IPS-20b (cell line): ENCODE results near the gene HTT.

Experiments used
- H3K27ac ChIP-seq: one replicate; pipeline ENCODE4 v1.5.1; 2013; ENCODE audit warnings: low read length
- H3K27me3 ChIP-seq: 2 replicates; pipeline ENCODE4 v1.6.1; 2013; ENCODE audit warnings: mild to moderate bottlenecking, low read length, inconsistent platforms; ENCODE audit not compliant: insufficient read depth
- H3K36me3 ChIP-seq: 2 replicates; pipeline ENCODE4 v1.6.1; 2013; ENCODE audit warnings: low read depth, mild to moderate bottlenecking, inconsistent platforms, low read length, moderate library complexity; ENCODE audit not compliant: insufficient read depth
- H3K4me1 ChIP-seq: 2 replicates; pipeline ENCODE4 v1.6.1; 2013; ENCODE audit warnings: mild to moderate bottlenecking, control low read depth, inconsistent platforms, low read length, moderate library complexity; ENCODE audit not compliant: insufficient read depth
- H3K4me3 ChIP-seq: 2 replicates; pipeline ENCODE4 v1.5.1; 2013; ENCODE audit warnings: mild to moderate bottlenecking, low read length, inconsistent platforms
- H3K9ac ChIP-seq: 2 replicates; pipeline ENCODE4 v1.6.1; 2013; ENCODE audit warnings: low read depth, mild to moderate bottlenecking, inconsistent platforms, low read length, moderate library complexity
- H3K9me3 ChIP-seq: 2 replicates; pipeline ENCODE4 v1.6.1; 2013; ENCODE audit warnings: mild to moderate bottlenecking, low read depth, low read length, inconsistent platforms; ENCODE audit not compliant: insufficient read depth

Gene HTT

GRCh38 chr4:3037957-3038461 is 36.5 kb upstream of the HTT start:
- 0 out of 2 replicates have a peak, but pooled peaks cover 4% of the 10 kb centered on the region for H3K27me3 ChIP-seq
- no peaks in the 10 kb centered on the region for H3K9me3 ChIP-seq
- H3K36me3 ChIP-seq = no peaks in the 10 kb centered on the region
- H3K4me3 ChIP-seq = no peak overlapping the region
- no peaks in the 10 kb centered on the region for H3K4me1 ChIP-seq
- no peak overlapping the region for H3K9ac ChIP-seq
- no peak overlapping the region for H3K27ac ChIP-seq

GRCh38 chr4:3039706-3040366 is 34.6 kb upstream of the HTT start:
- Histone ChIP-seq H3K4me3 (no peak overlapping the region), H3K27me3 (0 out of 2 replicates have a peak, but pooled peaks cover 4% of the 10 kb centered on the region), H3K9me3 (no peaks in the 10 kb centered on the region), H3K27ac (no peak overlapping the region), H3K4me1 (no peaks in the 10 kb centered on the region), H3K9ac (no peak overlapping the region), H3K36me3 (no peaks in the 10 kb centered on the region)

- Histone ChIP-seq H3K9ac (no peak overlapping the region), H3K36me3 (no peaks in the 10 kb centered on the region), H3K9me3 (no peaks in the 10 kb centered on the region), H3K4me3 (no peak overlapping the region), H3K27me3 (0 out of 2 replicates have a peak, but pooled peaks cover 4% of the 10 kb centered on the region), H3K27ac (no peak overlapping the region), H3K4me1 (no peaks in the 10 kb centered on the region)
These were observed 33.9 kb upstream of the HTT start for GRCh38 chr4:3040452-3041191.

DNA sequence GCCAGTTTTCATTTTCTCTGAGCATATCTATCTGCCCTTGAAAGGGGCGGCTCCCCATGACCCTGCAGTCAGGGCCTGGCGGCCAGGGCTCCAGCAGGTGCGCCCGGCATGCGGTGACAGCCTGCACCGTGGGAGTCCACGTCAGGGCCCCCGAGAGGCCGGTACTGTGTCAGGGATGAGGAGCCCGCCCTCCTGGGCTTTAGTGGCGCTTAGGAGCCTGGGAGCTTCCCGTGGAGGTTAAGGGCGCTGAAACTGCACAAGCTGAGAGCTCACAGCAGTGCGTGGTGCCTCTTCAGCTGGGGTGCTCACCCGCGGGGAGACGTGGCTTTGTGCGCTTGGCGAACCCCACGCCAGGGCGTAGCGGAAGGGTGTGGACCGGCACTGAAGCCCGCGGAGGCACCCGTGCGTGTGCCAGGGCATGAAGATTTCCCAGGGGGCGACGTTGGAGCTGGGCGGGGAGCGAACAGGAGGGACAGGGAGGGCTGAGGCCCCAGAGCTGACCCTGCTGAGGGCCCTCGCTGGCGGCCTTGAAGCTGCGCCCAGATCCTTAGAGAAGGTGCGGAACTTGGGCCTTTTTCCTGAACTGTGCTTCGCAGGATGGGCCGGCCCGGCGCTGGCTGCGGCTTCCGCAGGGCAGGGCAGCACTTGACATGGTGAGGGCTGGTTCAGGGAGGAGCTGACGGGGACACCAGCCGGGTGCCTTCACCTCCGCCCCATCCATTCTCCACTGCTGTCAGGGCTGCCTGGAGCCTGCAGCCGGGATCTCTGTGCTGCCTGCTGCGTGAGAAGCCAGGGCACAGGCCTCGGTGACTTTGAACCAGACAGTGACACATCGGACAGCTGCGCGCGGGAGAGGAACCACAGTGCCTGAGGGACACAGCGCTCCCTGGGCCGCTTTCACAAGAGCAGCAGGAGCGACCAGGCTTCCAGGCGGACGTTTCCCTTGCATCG is 33.0 kb upstream of the HTT start:
- no peaks in the 10 kb centered on the region for H3K4me1 ChIP-seq
- no peak overlapping the region for H3K27ac ChIP-seq

GRCh38 chr4:3042226-3042625 is 32.3 kb upstream of the HTT start:
- H3K36me3 ChIP-seq = no peaks in the 10 kb centered on the region
- no peaks in the 10 kb centered on the region for H3K4me1 ChIP-seq
- no peak overlapping the region for H3K9ac ChIP-seq
- H3K4me3 ChIP-seq = no peak overlapping the region
- no peaks in the 10 kb centered on the region for H3K27me3 ChIP-seq
- H3K9me3 ChIP-seq = no peaks in the 10 kb centered on the region
- no peak overlapping the region for H3K27ac ChIP-seq

More for the DNA sequence above, 33.0 kb upstream of the HTT start:
- H3K27me3 ChIP-seq = 0 out of 2 replicates have a peak, but pooled peaks cover 4% of the 10 kb centered on the region
- H3K9me3 ChIP-seq = no peaks in the 10 kb centered on the region
- no peak overlapping the region for H3K4me3 ChIP-seq
- no peaks in the 10 kb centered on the region for H3K36me3 ChIP-seq
- H3K9ac ChIP-seq = no peak overlapping the region

DNA sequence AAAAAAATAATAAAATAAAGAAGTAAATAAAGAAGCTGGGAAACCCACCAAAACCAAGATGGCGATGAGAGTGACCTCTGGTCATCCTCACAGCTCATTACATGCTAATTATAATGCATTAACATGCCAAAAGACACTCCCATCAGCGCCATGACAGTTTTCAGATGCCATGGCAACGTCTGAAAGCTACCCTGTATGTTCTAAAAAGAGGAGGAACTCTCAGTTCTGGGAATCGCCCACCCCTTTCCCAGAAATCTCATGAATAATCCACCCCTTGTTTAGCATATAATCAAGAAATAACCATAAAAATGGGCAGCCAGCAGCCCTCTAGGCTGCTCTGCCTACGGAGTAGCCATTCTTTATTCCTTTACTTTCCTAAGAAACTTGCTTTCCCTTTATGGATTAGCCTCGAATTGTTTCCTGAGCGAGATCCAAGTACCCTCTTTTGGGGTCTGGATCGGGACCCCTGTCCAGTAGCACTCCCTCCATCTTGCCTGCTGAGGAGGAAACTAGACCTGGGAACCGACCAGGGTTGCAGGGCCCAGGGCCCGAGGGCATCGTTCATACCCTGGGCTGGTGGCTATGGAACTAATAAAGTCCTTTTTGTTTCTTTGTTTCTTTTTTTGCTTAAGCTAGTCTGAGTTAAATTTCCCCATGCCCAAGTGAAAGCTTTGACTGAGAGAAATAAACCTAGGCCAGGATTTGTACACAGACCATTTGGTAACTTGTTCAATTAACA is 31.0 kb upstream of the HTT start:
- no peaks in the 10 kb centered on the region for H3K27me3 ChIP-seq
- H3K4me1 ChIP-seq = no peaks in the 10 kb centered on the region
- H3K36me3 ChIP-seq = no peaks in the 10 kb centered on the region
- H3K4me3 ChIP-seq = no peak overlapping the region
- H3K9me3 ChIP-seq = no peaks in the 10 kb centered on the region
- no peak overlapping the region for H3K9ac ChIP-seq
- H3K27ac ChIP-seq = no peak overlapping the region

GRCh38 chr4:3044870-3045819 is 29.3 kb upstream of the HTT start:
- H3K9me3 ChIP-seq = no peaks in the 10 kb centered on the region

GRCh38 chr4:3046162-3046561 is 28.3 kb upstream of the HTT start:
- Histone ChIP-seq H3K4me3 (no peak overlapping the region), H3K27ac (no peak overlapping the region), H3K36me3 (no peaks in the 10 kb centered on the region), H3K9ac (no peak overlapping the region), H3K27me3 (no peaks in the 10 kb centered on the region), H3K4me1 (no peaks in the 10 kb centered on the region), H3K9me3 (no peaks in the 10 kb centered on the region)

More at GRCh38 chr4:3044870-3045819, 29.3 kb upstream of the HTT start:
- H3K27ac ChIP-seq = no peak overlapping the region
- H3K36me3 ChIP-seq = no peaks in the 10 kb centered on the region
- H3K27me3 ChIP-seq = no peaks in the 10 kb centered on the region
- H3K9ac ChIP-seq = no peak overlapping the region
- no peak overlapping the region for H3K4me3 ChIP-seq
- H3K4me1 ChIP-seq = no peaks in the 10 kb centered on the region

GRCh38 chr4:3046623-3047022 is 27.9 kb upstream of the HTT start:
- Histone ChIP-seq H3K4me3 (no peak overlapping the region), H3K27ac (no peak overlapping the region), H3K4me1 (no peaks in the 10 kb centered on the region), H3K9ac (no peak overlapping the region), H3K27me3 (no peaks in the 10 kb centered on the region), H3K9me3 (no peaks in the 10 kb centered on the region), H3K36me3 (no peaks in the 10 kb centered on the region)

DNA sequence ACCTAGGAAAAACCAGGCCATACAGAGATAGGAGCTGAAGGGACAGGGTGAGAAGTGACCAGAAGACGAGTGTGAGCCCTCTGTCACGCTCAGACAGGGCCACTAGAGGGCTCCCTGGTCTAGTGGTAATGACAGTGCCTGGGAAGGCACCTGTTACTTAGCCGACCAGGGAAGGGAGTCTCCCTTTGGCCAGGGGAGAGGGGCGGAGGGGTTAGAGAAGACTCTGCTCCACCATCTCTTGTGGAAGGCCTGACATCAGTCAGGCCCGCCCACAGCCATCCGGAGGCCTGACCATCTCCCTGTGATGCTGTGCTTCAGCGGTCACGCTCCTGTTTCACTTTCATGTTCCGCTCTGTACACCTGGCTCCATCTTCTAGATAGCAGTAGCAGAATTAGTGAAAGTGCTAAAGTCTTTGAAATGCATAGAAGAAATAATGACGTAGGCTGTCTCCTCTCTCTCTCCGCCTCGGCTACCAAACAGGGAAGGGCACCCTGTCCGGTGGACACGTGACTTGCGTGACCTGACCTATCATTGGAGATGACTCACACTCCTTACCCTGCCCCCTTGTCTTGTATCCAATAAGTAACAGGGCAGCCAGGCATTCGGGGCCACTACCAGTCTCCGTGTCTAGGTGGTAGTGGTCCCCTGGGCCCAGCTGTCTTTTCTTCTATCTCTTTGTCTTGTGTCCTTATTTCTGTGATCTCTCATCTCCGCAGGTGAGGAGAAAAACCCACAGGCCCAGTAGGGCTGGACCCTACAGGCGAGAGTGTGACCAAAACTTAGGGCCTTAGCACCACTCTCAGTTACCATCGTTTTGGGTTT is 26.8 kb upstream of the HTT start:
- no peak overlapping the region for H3K4me3 ChIP-seq
- no peaks in the 10 kb centered on the region for H3K36me3 ChIP-seq
- no peaks in the 10 kb centered on the region for H3K4me1 ChIP-seq
- no peaks in the 10 kb centered on the region for H3K27me3 ChIP-seq
- no peak overlapping the region for H3K27ac ChIP-seq
- H3K9ac ChIP-seq = no peak overlapping the region
- H3K9me3 ChIP-seq = no peaks in the 10 kb centered on the region
